Stimulated activated CD4-positive, alpha-beta T cell treated with anti-CD3 and anti-CD28 coated beads, Interleukin-12 subunit alpha, Interleukin-12 subunit beta, amount 100 ng/mL, for 48 hours (primary cell): ENCODE results near the gene MGLL.

ENCODE experiments used
- DNase-seq, 3 donors: peaks; one replicate each; pipeline ENCODE4 v3.0.0-alpha.2; 2020; ENCODE audit warnings: low read depth in 2 of 3, low spot score in 1 of 3

MGLL gene

DNA sequence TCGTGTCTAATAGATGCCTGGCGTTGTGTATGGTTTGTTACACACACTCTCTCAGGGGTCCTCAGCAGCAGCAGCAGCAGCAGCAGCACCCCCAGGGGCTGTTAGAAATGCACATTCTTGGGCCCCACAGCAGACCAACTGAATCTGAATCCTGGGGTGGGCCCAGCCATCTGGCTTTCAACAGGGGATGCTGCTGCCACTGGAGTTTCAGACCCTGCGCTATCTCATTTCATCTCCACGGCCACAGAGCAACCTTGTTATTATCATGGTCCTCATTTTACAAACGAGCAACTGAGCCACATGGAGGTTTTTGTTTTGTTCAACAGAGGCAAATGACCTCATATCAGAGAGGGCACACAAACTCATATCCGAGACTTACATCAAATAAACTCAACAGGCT is 47.7 kb downstream of the MGLL start:
- DNase-seq = no peak

DNA sequence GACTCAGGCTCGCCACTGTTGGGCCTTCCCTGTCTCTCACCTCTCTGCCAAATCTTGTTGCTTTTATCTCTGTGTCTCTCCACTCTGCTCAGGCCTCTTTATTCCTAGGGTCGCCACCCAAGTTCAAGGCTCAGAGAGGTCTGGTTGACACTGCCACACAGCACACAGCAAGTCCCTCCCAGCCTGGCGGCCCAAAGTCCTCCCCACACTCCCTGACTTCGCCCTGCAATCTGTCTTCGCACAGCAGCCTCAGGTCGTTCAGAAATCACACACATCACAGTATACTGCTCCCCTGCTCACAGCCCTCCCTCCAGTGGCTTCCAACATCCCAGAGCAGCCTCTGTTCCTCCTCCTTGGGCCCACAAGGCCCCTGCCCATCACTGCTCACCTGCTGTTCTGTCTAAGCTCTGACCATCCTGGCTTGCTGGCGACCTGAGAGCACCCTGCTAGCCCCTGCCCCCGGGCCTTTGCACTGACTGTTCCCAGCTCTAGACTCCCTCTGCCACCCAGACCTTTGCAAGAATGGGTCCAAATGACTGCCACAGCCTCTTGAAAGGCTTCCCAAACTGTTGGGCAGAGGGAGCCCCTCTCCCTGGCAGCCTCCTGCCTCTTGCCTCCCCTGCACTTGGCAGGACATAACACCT is 48.4 kb downstream of the MGLL start:
- DNase-seq = no peak

DNA sequence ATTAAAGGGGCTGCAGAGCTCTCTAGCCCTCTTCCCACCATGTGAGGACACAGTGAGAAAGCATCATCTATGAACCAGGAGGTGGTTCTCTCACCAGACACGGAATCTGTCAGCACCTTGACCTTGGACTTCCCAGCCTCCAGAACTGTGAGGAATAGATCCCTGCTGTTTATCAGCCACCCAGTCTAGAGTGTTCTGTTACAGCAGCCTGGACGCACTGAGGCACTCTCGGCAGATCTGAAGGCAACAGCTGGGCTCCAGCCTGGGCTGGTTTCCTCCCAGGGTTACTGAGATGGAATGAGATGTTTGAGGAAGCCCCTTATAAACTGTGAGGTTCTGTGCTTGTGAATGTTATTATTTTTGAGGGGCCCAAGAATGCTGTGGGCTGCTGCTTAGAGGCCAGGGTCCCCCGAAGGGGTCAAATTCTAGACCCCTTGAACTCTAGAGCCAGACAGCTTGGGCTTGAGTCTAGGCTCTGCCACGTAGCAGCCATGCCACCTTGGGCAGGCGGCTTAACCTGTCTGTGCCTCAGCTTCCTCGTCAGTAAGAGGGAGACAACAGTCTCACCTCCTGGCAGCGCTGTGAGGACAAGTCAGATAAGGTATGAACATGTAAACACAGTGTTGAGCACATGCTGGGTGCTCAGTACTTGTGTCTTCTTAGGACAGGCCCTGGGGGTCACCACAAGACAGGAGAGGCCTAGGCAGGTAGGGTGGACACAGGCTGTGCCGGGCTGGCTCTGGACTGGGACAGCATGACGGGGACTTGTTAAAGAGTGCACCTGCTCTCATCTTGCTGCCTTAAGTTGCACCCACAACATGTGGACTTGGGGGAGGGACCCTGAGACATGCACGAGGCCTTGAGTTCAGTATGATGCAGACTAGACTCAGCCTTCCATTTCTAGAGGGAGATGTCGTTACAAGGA is 49.2 kb downstream of the MGLL start:
- DNase-seq = no peak

DNA sequence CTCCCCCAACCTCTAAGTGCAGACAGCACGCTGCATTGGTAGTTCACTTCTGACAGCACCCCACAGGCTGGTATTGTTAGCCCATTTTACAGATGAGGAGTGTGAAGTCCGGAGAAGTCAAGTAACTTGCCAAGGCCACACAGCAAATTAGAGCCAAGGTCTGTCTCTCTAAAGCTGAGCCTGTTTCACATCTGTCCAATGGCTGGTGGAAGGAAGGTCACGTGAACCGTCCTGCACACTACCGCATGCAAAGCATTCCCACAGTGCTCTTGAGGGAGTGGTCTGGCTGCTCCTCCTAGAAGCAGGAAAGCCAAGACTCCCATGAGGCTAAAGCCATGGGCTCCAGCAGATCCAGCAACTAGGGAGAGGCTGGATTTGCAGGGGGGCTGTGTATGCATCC is 50.0 kb downstream of the MGLL start:
- DNase-seq = no peak

DNA sequence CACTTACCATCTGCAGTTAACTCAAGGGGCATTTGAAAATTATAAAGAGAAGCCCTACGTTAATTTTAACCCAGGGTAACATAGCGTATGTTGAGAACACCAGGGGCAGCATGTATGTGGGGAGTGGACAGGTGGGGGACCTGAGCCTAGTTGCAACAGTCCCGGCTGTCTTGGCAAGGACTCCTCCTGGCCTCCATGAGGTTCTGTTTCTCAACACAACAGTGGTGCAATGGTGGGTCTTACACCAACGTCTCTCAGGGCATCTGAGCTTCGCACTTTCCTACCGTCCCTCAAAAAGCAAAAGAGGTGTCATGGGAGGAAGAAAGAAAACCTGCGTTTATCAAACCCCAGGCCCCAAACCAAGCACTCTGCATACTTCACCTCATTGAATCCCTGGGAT is 50.6 kb downstream of the MGLL start:
- no peak for DNase-seq

DNA sequence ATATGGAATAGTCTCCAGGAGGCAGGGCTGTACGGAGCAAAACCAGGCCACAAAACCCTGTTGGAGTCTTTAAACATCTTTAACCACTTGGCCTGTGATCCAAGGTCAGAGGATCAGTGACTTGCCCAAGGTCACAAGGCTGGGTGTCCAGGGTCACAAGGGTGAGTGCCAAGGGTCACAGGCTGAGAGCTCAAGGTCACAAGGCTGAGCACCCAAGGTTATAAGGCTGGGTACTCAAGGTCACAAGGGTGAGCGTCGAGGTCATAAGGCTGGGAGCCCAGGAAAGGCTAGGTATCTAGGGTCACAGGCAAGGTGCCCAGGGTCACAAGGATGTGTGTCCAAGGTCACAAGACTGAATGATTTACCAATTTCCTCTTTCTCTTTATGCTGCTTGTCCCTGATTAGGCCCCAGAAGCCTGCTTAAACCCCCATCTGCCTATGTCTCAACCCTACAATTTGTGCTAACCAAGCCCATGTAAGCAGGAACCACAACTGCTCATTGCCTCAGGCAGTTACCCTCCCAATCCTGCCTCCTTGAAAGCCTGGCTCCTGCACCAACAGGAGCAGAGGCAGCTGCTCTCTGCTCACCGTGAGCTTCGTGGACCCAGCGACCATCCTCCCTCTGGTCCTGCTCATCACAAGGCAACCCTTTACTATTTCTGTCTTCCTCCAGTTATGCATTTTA is 51.5 kb downstream of the MGLL start:
- DNase-seq = no peak

DNA sequence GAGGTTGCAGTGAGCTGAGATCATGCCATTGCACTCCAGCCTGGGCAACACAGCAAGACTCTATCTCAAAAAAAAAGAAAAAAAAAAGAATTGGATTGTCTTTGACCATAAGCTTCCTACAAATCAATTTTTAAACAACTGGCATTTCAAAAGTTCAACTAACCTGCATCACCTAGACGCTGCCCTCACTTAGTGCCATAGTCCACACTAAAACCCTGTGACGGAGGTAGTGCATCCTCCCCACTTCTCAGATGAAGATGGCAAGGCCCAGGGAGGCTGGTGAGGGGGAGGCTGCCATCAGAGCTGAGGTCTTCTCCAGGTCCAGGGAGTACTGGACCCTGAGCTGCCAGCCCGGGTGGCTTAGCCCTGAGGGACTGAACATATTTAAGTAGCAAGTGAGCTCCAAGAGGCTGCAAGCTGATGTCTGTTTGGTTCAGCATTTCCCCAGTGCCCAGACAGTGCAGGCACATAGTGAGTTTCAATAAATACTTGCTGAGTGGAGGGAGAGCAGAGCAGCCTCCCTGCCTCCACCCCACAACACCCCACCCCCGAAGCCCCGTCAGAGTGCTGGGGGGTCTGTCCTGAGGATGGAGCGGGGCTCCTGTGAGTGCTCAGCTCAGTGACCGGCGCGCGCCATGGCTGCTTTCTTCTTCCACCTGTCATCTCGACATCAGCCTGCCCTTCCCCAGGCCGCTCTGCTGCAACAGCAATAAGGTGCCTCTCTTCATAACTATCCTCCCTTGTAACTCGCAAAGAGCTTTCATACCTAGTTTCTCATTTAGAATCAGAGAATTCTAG is 52.8 kb downstream of the MGLL start:
- DNase-seq = no peak

DNA sequence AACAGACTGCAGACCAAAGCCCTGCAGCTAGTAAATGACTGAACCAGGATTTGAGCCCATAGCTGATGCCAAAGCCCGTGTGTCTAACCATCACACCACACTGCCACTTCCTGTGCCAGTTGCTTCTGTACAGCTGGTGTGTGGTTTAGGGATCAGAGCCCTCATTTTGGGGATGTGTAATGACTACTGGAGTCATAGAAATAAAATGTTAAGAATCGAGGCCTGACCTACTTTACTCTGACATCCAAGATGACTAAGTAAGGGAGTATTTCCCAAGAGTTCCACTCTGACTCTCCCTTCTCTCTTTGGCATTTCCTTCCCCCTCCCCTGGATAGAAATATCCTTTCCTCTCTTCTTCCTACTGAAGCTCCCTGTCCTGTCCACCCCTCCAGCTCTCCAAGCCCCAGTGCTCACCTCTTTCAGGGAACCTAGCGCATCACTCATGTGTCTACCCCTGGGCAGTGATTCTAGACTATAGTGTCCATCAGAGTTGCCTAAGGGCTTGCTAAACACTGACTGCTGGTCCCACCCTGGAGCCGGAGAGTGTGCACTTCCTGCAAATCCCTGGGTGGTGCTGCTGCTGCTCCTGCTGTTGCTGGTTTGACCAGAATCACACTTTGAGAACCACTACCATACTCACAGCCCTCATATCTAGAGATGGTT is 53.8 kb downstream of the MGLL start:
- DNase-seq = no peak

DNA sequence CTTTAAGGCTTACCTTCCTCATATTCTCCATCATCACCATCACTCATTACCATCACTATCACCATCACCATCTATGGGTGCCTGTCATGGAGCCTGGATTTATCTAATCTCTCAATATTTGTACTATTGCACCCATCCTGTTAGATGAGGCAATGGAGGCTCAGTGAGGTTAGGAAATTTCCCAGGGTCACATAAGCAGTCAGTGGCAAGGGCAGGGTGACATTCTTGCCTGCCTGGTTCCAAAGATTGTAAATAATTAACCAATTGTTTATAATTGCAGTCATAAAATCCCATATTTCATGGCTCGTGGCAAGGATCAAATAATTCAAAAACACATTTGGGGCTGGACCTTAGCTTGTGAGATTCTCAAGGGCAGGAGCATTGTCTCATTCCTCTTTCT is 55.2 kb downstream of the MGLL start:
- DNase-seq = no peak

DNA sequence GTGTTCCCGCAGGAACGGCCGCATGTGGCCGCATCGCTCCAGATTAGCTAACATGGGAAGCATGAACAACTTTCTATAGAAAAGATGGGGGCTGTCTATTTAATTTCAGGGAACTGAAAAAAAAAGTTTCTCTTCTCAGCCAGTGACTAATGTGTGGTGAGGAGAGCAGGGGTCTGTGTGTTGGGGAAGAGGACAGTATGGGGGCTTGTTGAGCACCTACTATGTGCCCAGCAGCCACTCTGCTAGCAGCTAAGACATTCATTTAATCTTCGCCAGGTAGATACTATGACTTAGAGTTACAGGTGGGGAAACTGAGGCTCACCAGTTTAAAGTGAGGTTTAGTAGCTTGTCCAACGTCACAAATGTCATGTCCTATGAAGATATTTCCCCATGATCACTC is 56.6 kb downstream of the MGLL start:
- no peak for DNase-seq

DNA sequence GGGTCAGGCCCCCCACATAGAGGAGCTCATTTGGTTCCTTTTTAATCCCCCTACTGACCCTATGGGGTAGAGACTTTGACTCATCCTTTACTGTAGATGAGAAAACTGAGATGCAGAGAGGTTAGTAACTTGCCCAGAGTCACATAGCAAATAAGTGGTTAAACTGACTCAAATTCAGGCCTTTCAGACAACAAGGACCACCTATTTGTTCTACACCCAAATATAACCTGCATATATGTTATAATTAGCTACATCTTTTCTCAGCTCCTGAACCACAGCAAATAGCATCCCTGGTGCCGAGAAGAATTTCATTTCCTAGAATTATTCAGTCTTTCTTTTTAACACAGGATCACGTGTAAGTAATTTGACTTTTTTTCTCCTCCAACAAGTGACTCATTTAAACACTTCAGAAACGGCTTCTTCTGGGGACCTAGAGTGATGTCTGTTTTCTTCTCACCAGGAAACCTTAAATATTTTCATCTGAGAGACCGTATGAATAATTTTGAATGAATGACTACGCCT is 57.4 kb downstream of the MGLL start:
- DNase-seq = no peak

DNA sequence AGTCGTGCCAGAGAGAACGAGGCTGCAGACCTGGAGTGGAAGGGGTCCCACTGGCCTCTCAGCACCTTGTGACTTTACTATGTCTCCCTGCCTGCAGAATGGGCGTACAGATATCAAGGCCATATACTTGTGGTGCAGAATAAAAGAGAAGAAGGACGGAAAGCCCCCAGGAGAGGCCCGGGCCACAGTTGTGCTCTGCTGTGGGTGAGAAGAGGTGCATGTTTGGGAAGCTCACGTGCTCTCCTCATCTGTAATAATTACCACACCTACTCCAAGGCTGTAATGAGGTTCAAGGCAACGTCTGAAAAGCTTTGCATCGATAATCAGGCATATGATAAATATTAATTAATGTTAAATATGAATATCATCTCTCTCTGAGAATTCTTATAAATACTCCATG is 58.0 kb downstream of the MGLL start:
- no peak for DNase-seq

DNA sequence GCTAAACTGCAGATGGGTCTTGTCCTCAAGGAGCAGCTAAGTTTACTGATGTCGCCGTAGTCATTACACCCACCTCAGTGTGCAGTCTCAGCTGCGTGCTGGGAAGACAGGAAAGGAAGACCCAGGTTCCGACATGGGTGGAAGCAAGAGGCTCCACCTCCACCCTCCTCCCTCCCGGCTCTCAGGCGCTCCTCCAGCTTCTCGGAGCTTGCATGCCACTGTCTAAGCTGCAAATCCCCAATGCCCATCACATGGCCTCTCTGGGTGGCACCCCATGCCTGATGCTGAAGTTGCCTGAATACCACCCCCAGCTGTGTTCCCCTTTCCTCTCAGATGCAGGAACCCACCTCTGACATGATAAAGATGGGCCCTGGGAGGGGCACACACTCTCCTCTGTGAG is 58.5 kb downstream of the MGLL start:
- no peak for DNase-seq

DNA sequence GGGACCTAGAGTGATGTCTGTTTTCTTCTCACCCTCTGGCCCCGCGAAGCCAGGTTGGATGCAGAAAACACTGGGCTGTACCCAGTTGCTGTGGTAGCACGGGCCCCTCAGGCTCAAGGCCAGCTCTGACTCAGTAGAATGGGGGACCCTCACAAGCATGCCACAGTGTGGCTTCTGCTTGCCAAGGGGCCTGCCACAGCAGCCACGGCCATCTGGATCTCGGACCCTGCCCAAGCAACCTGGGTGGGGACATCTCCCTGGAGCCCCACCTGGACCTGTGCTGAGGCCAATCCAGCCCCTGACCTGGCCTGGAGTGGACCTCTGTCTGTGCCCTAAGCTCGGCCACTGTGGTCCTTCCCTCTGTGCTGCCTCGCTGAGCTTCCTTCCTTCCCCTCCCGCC is 59.0 kb downstream of the MGLL start:
- DNase-seq = no peak

DNA sequence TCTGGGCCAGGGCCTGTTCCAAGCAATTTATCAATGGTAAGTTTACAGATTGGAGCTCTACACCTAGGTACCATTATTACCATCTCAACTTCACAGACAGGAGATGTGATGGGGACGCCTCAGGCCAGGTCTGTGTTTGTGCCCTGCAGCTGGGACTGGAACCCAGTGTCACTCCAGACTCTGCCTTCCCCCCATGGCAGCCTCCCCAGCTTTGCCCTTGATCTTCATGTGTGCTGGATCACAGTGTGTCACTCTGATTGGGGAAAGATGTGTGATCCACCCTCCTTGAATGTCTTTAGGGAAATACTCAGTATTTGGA is 59.6 kb downstream of the MGLL start:
- no peak for DNase-seq

DNA sequence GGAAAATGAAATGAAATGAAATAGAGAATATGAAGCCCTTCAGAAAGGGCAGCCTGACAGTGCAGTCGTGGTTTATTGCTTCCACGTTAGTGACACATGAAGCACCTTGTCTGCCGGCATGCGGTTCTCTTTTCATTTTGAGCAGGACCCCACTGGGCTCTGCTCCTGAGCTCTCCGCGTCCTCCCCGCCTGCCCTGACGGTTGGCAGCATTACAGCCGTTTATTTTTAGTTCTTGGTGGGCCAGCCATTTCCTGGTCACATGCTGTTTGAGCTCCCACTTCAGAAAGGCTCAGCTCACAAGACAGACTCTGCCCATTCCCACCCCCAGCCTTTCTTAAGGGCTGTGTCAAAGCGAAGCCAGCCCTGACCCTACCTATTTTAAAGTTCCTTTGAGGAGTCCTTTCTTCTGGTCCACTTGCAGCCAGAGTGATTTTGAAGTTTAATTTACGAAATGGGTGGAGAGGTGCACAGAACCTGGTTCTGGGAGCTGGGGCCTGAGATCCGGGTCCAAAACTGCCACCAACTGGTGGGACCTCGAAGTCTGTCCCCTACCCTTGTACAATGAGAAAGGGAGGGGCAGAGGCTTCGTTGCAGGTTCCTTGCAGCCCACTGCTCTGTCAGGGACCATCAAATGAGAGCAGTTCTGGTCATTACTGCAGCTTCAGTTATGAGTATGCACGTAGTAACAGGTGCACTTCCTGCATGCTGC is 60.1 kb downstream of the MGLL start:
- DNase-seq = no peak

DNA sequence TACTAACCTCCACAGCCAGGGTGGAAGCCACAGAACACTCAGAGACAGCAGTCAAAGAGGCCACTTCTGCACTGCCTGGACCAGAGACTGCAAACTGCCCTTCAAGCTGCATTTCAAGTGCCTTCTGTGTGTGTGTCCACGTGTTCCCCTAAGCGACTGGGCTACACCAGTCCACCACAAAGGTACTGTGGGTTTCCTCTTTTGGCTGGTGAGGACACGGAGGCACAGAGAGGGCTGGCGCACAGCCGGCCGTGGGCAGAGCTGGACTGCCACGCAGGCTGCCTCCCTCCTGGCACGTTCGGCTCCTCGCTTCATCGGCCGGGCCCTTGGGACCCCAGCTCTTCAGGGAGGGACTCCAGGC is 60.9 kb downstream of the MGLL start:
- DNase-seq = no peak

DNA sequence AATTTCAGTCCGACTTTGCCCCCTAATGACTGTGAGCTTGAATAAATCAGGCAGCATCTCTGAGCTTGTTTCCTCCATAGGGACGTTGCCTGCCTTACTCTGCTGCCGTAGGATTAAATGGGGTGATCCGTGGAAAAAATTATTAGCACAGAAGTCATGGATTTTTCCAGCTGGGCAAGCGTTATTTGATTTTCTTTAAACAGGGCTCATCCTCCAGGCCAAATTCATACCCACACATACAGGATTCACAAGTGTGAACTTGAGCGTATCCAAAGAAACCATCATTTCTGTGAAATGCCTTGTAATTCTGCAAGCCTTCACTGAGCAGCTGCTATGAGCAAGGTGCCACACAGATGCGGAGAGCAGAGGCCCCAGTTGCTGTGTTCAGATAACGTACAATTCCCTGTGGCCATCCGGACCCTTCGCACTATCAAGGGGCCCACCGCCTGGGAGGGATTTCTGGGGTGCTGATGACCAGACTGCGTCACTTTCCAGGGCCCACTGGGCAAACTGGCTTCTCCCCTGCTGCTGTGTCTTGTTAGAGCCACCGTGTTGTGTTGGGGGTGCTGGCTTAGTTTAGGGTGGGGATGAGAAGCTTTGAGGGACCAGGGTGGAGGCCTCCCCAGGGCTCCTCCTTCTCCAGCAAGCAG is 61.4 kb downstream of the MGLL start:
- no peak for DNase-seq

DNA sequence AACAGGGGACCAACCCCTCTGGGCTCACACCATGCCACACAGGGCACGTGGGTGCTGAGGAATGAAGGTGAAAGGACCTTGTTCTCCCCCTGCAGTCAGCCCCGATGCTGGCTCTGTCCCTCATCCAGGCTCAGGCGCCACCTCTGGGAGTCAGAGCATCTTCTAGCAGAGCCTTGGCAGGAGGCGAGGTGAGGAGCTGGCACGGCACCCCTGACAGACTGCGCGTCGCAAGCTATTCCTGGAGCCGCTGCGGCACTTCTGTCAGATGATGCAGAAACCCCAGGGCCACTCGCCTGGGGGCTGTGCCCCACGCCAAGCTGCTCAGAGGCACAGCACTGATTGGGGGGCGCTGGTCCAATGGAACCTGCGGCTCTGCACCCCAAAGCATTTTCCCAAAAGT is 62.0 kb downstream of the MGLL start:
- DNase-seq = no peak

DNA sequence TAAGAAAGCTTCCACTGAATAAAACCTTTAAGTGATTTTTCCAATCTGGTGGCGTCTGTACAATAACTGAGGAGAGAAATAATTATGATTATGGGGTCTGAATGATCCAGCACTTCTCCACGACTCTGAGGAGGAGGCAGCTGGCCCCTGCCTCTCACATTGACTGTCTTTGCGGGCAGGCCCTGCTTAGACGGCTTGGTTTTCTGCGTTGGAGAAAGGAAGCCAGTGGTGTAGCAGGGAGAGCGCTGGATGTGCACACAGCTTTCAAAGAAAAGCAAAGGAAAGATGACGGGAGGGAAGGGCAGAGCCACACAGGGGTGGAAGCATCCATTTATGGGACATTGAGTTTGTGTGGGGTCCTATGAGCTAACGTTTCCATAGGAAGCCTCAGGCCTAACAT is 62.5 kb downstream of the MGLL start:
- DNase-seq = no peak
